ENCODE measurements around the gene STK39.
A peak's percentile ranks its signal among the peaks of the same experiment; 100 is the strongest.

Gene STK39

GRCh38 chr2:168062054-168062453, 185.3 kb downstream of the STK39 start:
- peaks cover 3% of the 10 kb centered on the region for H3K4me1 ChIP-seq (ENCODE audit: control insufficient read depth, insufficient read depth, low read depth, low read length)
- peaks cover 11 to 63% of the 10 kb centered on the region in 2 experiments for H3K36me3 ChIP-seq (ENCODE audit: control insufficient read depth in 1 of 2, insufficient read depth in 2 of 2, low read depth in 1 of 2, low read length in 2 of 2)
- WGBS, result 94% methylated on average over 4 of the region's 6 CpGs
- peaks cover 22% of the 10 kb centered on the region for H3K79me1 ChIP-seq (replicated peaks; ENCODE audit: low read length, poor library complexity, severe bottlenecking)
- no peak overlapping the region for H4K91ac ChIP-seq (ENCODE audit: low read length)
- DNase-seq, result no peak
- H2BK5ac ChIP-seq (ENCODE audit: low read depth, low read length, poor library complexity, severe bottlenecking), result no peak overlapping the region
- H3K4me3 ChIP-seq (ENCODE audit: insufficient read depth in 1 of 2, low read depth in 1 of 2, low read length in 2 of 2), result no peak overlapping the region
- peak overlapping the region; percentile 68 for H3K27ac ChIP-seq (ENCODE audit: low read length, poor library complexity, severe bottlenecking)
- H2BK12ac ChIP-seq (ENCODE audit: low read length in 2 of 2), result no peak overlapping the region
- H2BK120ac ChIP-seq (ENCODE audit: low read depth, low read length), result no peak overlapping the region
- no peak overlapping the region for H3K18ac ChIP-seq (ENCODE audit: low read depth in 1 of 2, low read length in 2 of 2)
- no peaks in the 10 kb centered on the region for H3K27me3 ChIP-seq (ENCODE audit: control insufficient read depth in 1 of 2, insufficient read depth in 1 of 2, low read length in 2 of 2)
- H3K14ac ChIP-seq (ENCODE audit: low read length in 2 of 2), result no peak overlapping the region
- no peak overlapping the region for H2AFZ ChIP-seq (ENCODE audit: low read depth, low read length)
- no peak overlapping the region for H3K4me2 ChIP-seq (ENCODE audit: low read length, poor library complexity, severe bottlenecking)
- no peaks in the 10 kb centered on the region for H3K9me3 ChIP-seq (ENCODE audit: control insufficient read depth, low read length)
- no peak overlapping the region for H2BK15ac ChIP-seq (ENCODE audit: low read depth, poor library complexity, severe bottlenecking)
- H3K9ac ChIP-seq (ENCODE audit: low read length), result no peak overlapping the region
- H3K4ac ChIP-seq (ENCODE audit: low read depth in 1 of 2, low read length in 2 of 2), result no peak overlapping the region
- H2AK5ac ChIP-seq (ENCODE audit: low read length, severe bottlenecking), result no peak overlapping the region
- H4K8ac ChIP-seq (ENCODE audit: low read length), result no peak overlapping the region
- H3K23ac ChIP-seq (ENCODE audit: low read length in 2 of 2), result no peak overlapping the region

GRCh38 chr2:168060986-168061750, 186.2 kb downstream of the STK39 start:
- Histone ChIP-seq H3K27me3 (ENCODE audit: control insufficient read depth in 1 of 2, insufficient read depth in 1 of 2, low read length in 2 of 2) (no peaks in the 10 kb centered on the region), H3K4me1 (ENCODE audit: control insufficient read depth, insufficient read depth, low read depth, low read length) (peaks cover 3% of the 10 kb centered on the region), H2AK5ac (ENCODE audit: low read length, severe bottlenecking) (no peak overlapping the region), H3K4ac (ENCODE audit: low read depth in 1 of 2, low read length in 2 of 2) (no peak overlapping the region), H3K9me3 (ENCODE audit: control insufficient read depth, low read length) (no peaks in the 10 kb centered on the region), H3K14ac (ENCODE audit: low read length in 2 of 2) (no peak overlapping the region), H2AFZ (ENCODE audit: low read depth, low read length) (no peak overlapping the region), H4K91ac (ENCODE audit: low read length) (no peak overlapping the region), H4K8ac (ENCODE audit: low read length) (no peak overlapping the region), H3K27ac (ENCODE audit: low read length, poor library complexity, severe bottlenecking) (peak overlapping the region; percentile 28), H2BK15ac (ENCODE audit: low read depth, poor library complexity, severe bottlenecking) (no peak overlapping the region), H3K9ac (ENCODE audit: low read length) (peak overlapping the region; percentile 25), H3K23ac (ENCODE audit: low read length in 2 of 2) (no peak overlapping the region), H3K36me3 (ENCODE audit: control insufficient read depth in 1 of 2, insufficient read depth in 2 of 2, low read depth in 1 of 2, low read length in 2 of 2) (peaks cover 6 to 61% of the 10 kb centered on the region in 2 experiments), H3K18ac (ENCODE audit: low read depth in 1 of 2, low read length in 2 of 2) (no peak overlapping the region), H3K4me2 (ENCODE audit: low read length, poor library complexity, severe bottlenecking) (no peak overlapping the region), H3K79me1 (replicated peaks; ENCODE audit: low read length, poor library complexity, severe bottlenecking) (peaks cover 17% of the 10 kb centered on the region), H2BK5ac (ENCODE audit: low read depth, low read length, poor library complexity, severe bottlenecking) (no peak overlapping the region), H3K4me3 (ENCODE audit: insufficient read depth in 1 of 2, low read depth in 1 of 2, low read length in 2 of 2) (no peak overlapping the region), H2BK120ac (ENCODE audit: low read depth, low read length) (no peak overlapping the region), H2BK12ac (ENCODE audit: low read length in 2 of 2) (no peak overlapping the region)
- DNase-seq, result peak; percentile 34
- WGBS, result 100% methylated on average over 1 of the region's 3 CpGs

- Histone ChIP-seq H3K14ac (ENCODE audit: low read length in 2 of 2) (no peak overlapping the region), H3K4ac (ENCODE audit: low read depth in 1 of 2, low read length in 2 of 2) (no peak overlapping the region), H3K9me3 (ENCODE audit: control insufficient read depth, low read length) (no peaks in the 10 kb centered on the region), H2BK5ac (ENCODE audit: low read depth, low read length, poor library complexity, severe bottlenecking) (no peak overlapping the region), H3K9ac (ENCODE audit: low read length) (no peak overlapping the region), H3K36me3 (ENCODE audit: control insufficient read depth in 1 of 2, insufficient read depth in 2 of 2, low read depth in 1 of 2, low read length in 2 of 2) (peaks cover 6 to 56% of the 10 kb centered on the region in 2 experiments), H3K79me1 (replicated peaks; ENCODE audit: low read length, poor library complexity, severe bottlenecking) (peaks cover 19% of the 10 kb centered on the region), H4K91ac (ENCODE audit: low read length) (no peak overlapping the region), H3K23ac (ENCODE audit: low read length in 2 of 2) (no peak overlapping the region), H2AK5ac (ENCODE audit: low read length, severe bottlenecking) (no peak overlapping the region), H2BK12ac (ENCODE audit: low read length in 2 of 2) (no peak overlapping the region), H2AFZ (ENCODE audit: low read depth, low read length) (no peak overlapping the region), H2BK120ac (ENCODE audit: low read depth, low read length) (no peak overlapping the region), H3K27me3 (ENCODE audit: control insufficient read depth in 1 of 2, insufficient read depth in 1 of 2, low read length in 2 of 2) (no peaks in the 10 kb centered on the region), H3K18ac (ENCODE audit: low read depth in 1 of 2, low read length in 2 of 2) (no peak overlapping the region), H2BK15ac (ENCODE audit: low read depth, poor library complexity, severe bottlenecking) (no peak overlapping the region), H3K4me2 (ENCODE audit: low read length, poor library complexity, severe bottlenecking) (no peak overlapping the region), H3K4me3 (ENCODE audit: insufficient read depth in 1 of 2, low read depth in 1 of 2, low read length in 2 of 2) (no peak overlapping the region), H4K8ac (ENCODE audit: low read length) (no peak overlapping the region), H3K4me1 (ENCODE audit: control insufficient read depth, insufficient read depth, low read depth, low read length) (peaks cover 3% of the 10 kb centered on the region), H3K27ac (ENCODE audit: low read length, poor library complexity, severe bottlenecking) (no peak overlapping the region)
- DNase-seq, result no peak
- WGBS, result 90% methylated on average over 2 of the region's 2 CpGs
Observed at GRCh38 chr2:168059758-168060157, 187.6 kb downstream of the STK39 start.

GRCh38 chr2:168058675-168059074, 188.7 kb downstream of the STK39 start:
- H2BK12ac ChIP-seq (ENCODE audit: low read length in 2 of 2), result no peak overlapping the region
- H2AFZ ChIP-seq (ENCODE audit: low read depth, low read length), result no peak overlapping the region
- H3K36me3 ChIP-seq (ENCODE audit: control insufficient read depth in 1 of 2, insufficient read depth in 2 of 2, low read depth in 1 of 2, low read length in 2 of 2), result peaks cover 6 to 48% of the 10 kb centered on the region in 2 experiments
- H3K27me3 ChIP-seq (ENCODE audit: control insufficient read depth in 1 of 2, insufficient read depth in 1 of 2, low read length in 2 of 2), result no peaks in the 10 kb centered on the region
- no peak overlapping the region for H4K8ac ChIP-seq (ENCODE audit: low read length)
- no peak overlapping the region for H3K27ac ChIP-seq (ENCODE audit: low read length, poor library complexity, severe bottlenecking)
- H3K4me3 ChIP-seq (ENCODE audit: insufficient read depth in 1 of 2, low read depth in 1 of 2, low read length in 2 of 2), result no peak overlapping the region
- no peak overlapping the region for H3K14ac ChIP-seq (ENCODE audit: low read length in 2 of 2)
- peaks cover 3% of the 10 kb centered on the region for H3K4me1 ChIP-seq (ENCODE audit: control insufficient read depth, insufficient read depth, low read depth, low read length)
- no peak overlapping the region for H2BK5ac ChIP-seq (ENCODE audit: low read depth, low read length, poor library complexity, severe bottlenecking)
- no peak for DNase-seq
- no peak overlapping the region for H3K18ac ChIP-seq (ENCODE audit: low read depth in 1 of 2, low read length in 2 of 2)
- no peak overlapping the region for H3K9ac ChIP-seq (ENCODE audit: low read length)
- H3K4ac ChIP-seq (ENCODE audit: low read depth in 1 of 2, low read length in 2 of 2), result no peak overlapping the region
- no peak overlapping the region for H3K23ac ChIP-seq (ENCODE audit: low read length in 2 of 2)
- no peak overlapping the region for H2AK5ac ChIP-seq (ENCODE audit: low read length, severe bottlenecking)
- H2BK15ac ChIP-seq (ENCODE audit: low read depth, poor library complexity, severe bottlenecking), result no peak overlapping the region
- H3K4me2 ChIP-seq (ENCODE audit: low read length, poor library complexity, severe bottlenecking), result no peak overlapping the region
- peaks cover 16% of the 10 kb centered on the region for H3K79me1 ChIP-seq (replicated peaks; ENCODE audit: low read length, poor library complexity, severe bottlenecking)
- H3K9me3 ChIP-seq (ENCODE audit: control insufficient read depth, low read length), result no peaks in the 10 kb centered on the region
- H4K91ac ChIP-seq (ENCODE audit: low read length), result no peak overlapping the region
- 96% methylated on average over 3 of the region's 3 CpGs for WGBS
- no peak overlapping the region for H2BK120ac ChIP-seq (ENCODE audit: low read depth, low read length)

All from mesenchymal stem cell (in vitro differentiated cells and primary cell).